Measurements from ENCODE around the gene SURF2.

DNA sequence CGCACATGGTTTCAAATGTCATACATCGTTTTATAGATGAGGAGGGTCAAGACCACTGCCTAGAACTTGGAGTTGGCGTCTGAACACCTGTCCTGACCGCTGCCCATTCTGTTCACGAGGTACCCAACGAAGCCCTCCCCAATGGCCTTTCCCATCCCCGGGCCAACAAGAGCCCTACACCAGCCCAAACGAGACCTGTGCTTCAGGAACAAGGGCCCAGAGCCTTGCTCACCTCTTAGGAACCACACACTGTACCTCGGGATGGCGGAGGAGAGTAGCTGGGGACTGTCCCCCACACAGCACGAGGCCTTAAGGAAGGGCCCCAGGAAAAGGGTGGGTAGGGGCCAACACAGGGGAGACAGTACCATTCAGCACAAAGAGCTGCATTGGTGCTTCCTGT lies 23.3 kb upstream of the SURF2 start:
- TF ChIP-seq, protein P1, sequence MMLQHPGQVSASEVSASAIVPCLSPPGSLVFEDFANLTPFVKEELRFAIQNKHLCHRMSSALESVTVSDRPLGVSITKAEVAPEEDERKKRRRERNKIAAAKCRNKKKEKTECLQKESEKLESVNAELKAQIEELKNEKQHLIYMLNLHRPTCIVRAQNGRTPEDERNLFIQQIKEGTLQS (IDR thresholded peaks at IDR 0.05): no peak
- TF ChIP-seq, protein P1 (CRISPR knock-in tag; conservative IDR thresholded peaks at IDR 0.05): no peak
- TF ChIP-seq ZNF431 (CRISPR knock-in tag; IDR thresholded peaks at IDR 0.05) (no peak), ZKSCAN1 (IDR thresholded peaks at IDR 0.05; ENCODE audit: low read depth, low read length) (no peak), TEAD4 (IDR thresholded peaks at IDR 0.05; ENCODE audit: low read length) (no peak), TEAD4 (CRISPR knock-in tag; IDR thresholded peaks at IDR 0.05; ENCODE audit: borderline replicate concordance) (no peak), ELF1 (tag; IDR thresholded peaks at IDR 0.05) (no peak), EGR1 (conservative IDR thresholded peaks at IDR 0.05) (no peak), GATAD2A (IDR thresholded peaks at IDR 0.05) (no peak)
- TF ChIP-seq, protein P2, sequence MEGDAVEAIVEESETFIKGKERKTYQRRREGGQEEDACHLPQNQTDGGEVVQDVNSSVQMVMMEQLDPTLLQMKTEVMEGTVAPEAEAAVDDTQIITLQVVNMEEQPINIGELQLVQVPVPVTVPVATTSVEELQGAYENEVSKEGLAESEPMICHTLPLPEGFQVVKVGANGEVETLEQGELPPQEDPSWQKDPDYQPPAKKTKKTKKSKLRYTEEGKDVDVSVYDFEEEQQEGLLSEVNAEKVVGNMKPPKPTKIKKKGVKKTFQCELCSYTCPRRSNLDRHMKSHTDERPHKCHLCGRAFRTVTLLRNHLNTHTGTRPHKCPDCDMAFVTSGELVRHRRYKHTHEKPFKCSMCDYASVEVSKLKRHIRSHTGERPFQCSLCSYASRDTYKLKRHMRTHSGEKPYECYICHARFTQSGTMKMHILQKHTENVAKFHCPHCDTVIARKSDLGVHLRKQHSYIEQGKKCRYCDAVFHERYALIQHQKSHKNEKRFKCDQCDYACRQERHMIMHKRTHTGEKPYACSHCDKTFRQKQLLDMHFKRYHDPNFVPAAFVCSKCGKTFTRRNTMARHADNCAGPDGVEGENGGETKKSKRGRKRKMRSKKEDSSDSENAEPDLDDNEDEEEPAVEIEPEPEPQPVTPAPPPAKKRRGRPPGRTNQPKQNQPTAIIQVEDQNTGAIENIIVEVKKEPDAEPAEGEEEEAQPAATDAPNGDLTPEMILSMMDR (IDR thresholded peaks at IDR 0.05 in 2 of 3, conservative IDR thresholded peaks at IDR 0.05 in 1 of 3; ENCODE audit: insufficient read depth in 2 of 3, low read depth in 1 of 3, low read length in 3 of 3): no peak
- TF ChIP-seq, protein P3, sequence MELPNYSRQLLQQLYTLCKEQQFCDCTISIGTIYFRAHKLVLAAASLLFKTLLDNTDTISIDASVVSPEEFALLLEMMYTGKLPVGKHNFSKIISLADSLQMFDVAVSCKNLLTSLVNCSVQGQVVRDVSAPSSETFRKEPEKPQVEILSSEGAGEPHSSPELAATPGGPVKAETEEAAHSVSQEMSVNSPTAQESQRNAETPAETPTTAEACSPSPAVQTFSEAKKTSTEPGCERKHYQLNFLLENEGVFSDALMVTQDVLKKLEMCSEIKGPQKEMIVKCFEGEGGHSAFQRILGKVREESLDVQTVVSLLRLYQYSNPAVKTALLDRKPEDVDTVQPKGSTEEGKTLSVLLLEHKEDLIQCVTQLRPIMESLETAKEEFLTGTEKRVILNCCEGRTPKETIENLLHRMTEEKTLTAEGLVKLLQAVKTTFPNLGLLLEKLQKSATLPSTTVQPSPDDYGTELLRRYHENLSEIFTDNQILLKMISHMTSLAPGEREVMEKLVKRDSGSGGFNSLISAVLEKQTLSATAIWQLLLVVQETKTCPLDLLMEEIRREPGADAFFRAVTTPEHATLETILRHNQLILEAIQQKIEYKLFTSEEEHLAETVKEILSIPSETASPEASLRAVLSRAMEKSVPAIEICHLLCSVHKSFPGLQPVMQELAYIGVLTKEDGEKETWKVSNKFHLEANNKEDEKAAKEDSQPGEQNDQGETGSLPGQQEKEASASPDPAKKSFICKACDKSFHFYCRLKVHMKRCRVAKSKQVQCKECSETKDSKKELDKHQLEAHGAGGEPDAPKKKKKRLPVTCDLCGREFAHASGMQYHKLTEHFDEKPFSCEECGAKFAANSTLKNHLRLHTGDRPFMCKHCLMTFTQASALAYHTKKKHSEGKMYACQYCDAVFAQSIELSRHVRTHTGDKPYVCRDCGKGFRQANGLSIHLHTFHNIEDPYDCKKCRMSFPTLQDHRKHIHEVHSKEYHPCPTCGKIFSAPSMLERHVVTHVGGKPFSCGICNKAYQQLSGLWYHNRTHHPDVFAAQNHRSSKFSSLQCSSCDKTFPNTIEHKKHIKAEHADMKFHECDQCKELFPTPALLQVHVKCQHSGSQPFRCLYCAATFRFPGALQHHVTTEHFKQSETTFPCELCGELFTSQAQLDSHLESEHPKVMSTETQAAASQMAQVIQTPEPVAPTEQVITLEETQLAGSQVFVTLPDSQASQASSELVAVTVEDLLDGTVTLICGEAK (IDR thresholded peaks at IDR 0.05): no peak
- TF ChIP-seq, protein P3 (CRISPR knock-in tag; IDR thresholded peaks at IDR 0.05): no peak
- TF ChIP-seq, protein P4, sequence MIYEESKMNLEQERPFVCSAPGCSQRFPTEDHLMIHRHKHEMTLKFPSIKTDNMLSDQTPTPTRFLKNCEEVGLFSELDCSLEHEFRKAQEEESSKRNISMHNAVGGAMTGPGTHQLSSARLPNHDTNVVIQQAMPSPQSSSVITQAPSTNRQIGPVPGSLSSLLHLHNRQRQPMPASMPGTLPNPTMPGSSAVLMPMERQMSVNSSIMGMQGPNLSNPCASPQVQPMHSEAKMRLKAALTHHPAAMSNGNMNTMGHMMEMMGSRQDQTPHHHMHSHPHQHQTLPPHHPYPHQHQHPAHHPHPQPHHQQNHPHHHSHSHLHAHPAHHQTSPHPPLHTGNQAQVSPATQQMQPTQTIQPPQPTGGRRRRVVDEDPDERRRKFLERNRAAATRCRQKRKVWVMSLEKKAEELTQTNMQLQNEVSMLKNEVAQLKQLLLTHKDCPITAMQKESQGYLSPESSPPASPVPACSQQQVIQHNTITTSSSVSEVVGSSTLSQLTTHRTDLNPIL (CRISPR knock-in tag; IDR thresholded peaks at IDR 0.05): no peak
- TF ChIP-seq, protein P5, sequence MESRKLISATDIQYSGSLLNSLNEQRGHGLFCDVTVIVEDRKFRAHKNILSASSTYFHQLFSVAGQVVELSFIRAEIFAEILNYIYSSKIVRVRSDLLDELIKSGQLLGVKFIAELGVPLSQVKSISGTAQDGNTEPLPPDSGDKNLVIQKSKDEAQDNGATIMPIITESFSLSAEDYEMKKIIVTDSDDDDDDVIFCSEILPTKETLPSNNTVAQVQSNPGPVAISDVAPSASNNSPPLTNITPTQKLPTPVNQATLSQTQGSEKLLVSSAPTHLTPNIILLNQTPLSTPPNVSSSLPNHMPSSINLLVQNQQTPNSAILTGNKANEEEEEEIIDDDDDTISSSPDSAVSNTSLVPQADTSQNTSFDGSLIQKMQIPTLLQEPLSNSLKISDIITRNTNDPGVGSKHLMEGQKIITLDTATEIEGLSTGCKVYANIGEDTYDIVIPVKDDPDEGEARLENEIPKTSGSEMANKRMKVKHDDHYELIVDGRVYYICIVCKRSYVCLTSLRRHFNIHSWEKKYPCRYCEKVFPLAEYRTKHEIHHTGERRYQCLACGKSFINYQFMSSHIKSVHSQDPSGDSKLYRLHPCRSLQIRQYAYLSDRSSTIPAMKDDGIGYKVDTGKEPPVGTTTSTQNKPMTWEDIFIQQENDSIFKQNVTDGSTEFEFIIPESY (CRISPR knock-in tag; IDR thresholded peaks at IDR 0.05): no peak
- TF ChIP-seq, protein P6, sequence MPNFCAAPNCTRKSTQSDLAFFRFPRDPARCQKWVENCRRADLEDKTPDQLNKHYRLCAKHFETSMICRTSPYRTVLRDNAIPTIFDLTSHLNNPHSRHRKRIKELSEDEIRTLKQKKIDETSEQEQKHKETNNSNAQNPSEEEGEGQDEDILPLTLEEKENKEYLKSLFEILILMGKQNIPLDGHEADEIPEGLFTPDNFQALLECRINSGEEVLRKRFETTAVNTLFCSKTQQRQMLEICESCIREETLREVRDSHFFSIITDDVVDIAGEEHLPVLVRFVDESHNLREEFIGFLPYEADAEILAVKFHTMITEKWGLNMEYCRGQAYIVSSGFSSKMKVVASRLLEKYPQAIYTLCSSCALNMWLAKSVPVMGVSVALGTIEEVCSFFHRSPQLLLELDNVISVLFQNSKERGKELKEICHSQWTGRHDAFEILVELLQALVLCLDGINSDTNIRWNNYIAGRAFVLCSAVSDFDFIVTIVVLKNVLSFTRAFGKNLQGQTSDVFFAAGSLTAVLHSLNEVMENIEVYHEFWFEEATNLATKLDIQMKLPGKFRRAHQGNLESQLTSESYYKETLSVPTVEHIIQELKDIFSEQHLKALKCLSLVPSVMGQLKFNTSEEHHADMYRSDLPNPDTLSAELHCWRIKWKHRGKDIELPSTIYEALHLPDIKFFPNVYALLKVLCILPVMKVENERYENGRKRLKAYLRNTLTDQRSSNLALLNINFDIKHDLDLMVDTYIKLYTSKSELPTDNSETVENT (CRISPR knock-in tag; IDR thresholded peaks at IDR 0.05): no peak
